ENCODE measurements around the gene OTULIN.

Gene OTULIN

GRCh38 chr5:14733661-14734060, 69.1 kb downstream of the OTULIN start:
- no peak overlapping the region for H3K27ac ChIP-seq
- TF ChIP-seq CTCF (IDR thresholded peaks at IDR 0.05) (no peak), ZFX (IDR thresholded peaks at IDR 0.05; ENCODE audit: borderline replicate concordance) (no peak)

DNA sequence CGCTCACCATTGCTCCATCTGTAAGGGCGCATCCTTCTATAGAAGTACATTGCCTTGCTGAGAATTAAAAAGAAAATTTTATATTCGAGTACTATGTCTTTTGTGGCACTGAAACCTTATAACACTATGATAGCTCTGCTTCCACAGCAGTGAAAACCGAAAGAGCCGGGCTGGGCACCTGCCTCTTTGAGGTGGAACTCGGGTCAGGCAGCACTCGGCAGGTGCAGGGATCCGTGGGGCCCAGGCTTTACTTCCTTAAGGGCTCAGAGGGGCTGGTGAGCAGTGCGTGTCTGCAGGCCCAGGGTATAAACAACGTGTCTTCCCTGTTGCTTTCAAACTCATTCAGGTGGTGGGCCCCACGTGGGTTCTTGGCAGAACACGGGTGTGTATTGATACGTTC, 69.9 kb downstream of the OTULIN start:
- TF ChIP-seq CTCF (IDR thresholded peaks at IDR 0.05) (no peak), ZFX (IDR thresholded peaks at IDR 0.05; ENCODE audit: borderline replicate concordance) (no peak)
- no peak overlapping the region for H3K27ac ChIP-seq

- no peak for TF ChIP-seq ZFX (IDR thresholded peaks at IDR 0.05; ENCODE audit: borderline replicate concordance)
- TF ChIP-seq CTCF (IDR thresholded peaks at IDR 0.05): no peak
- no peak overlapping the region for H3K27ac ChIP-seq
These were observed 71.4 kb downstream of the OTULIN start for GRCh38 chr5:14735944-14736343.

DNA sequence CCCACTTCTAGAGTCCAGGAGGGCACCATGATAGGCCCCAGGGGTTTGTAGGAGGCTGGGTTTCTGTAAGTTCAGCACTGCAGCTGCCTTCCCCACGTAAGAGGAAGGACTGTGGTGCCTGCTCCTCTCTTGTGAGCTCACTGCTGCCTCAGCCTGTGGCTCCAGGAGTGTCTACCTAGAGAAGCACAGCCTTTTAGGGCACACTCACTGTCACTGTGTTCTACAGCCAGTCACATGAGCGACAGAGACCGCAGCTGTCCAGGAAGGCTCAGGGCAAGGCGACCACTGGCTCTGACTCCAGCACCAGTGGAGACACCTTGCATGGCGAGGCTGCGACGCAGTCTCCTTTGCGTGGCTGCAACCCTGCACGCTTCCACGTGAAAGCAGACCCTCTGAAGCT, 72.8 kb downstream of the OTULIN start:
- no peak overlapping the region for H3K27ac ChIP-seq
- TF ChIP-seq ZFX (IDR thresholded peaks at IDR 0.05; ENCODE audit: borderline replicate concordance) (no peak), CTCF (IDR thresholded peaks at IDR 0.05) (no peak)

DNA sequence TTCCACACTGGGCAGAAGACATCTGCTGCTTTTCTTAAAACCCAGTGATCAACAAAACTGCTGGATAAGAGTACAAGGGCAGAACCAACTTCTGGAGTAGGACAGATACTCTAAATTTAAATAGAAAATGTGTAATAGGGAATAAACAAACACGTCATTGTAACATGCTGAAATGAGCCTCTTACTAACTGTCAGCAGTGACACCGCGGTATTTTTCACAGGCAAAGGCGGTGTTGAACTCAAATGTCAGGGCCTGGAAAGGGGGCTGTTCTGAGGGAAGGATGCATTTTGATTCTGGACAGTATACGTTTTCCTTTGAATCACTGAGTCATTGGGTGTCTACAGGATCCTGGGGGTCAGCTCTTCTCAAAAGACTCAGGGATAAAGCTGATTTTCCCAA, 73.5 kb downstream of the OTULIN start:
- TF ChIP-seq ZFX (IDR thresholded peaks at IDR 0.05; ENCODE audit: borderline replicate concordance) (no peak), CTCF (IDR thresholded peaks at IDR 0.05) (no peak)
- H3K27ac ChIP-seq: no peak overlapping the region

GRCh38 chr5:14739538-14739937, 75.0 kb downstream of the OTULIN start:
- no peak overlapping the region for H3K27ac ChIP-seq
- TF ChIP-seq ZFX (IDR thresholded peaks at IDR 0.05; ENCODE audit: borderline replicate concordance) (no peak), CTCF (IDR thresholded peaks at IDR 0.05) (no peak)

DNA sequence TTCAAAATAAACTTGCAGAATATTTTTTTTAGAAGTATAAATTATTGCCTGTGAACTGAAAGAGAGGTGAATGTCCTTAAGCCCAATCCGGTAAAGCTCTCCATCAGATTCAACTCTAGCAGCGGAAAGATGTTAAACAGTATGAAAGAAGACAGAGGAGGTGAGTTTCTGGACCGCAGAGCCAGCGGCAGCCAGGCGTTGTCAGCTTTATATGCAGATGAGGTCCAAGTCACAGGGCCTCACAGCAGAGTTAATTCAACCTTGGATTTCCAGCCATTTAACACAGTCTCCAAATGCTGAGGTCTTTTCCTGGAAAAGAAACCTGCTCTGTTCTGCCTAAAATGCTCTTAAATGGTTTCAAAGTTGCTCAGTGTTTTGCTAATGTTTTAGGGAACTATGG, 75.5 kb downstream of the OTULIN start:
- no peak overlapping the region for H3K27ac ChIP-seq

More for the DNA sequence above, 75.5 kb downstream of the OTULIN start:
- TF ChIP-seq ZFX (IDR thresholded peaks at IDR 0.05; ENCODE audit: borderline replicate concordance) (no peak), CTCF (IDR thresholded peaks at IDR 0.05) (no peak)

All from 22Rv1 (cell line).